ENCODE data around the gene TRIM65. TPM values are rescaled to one million over a fixed set of nuclear protein-coding genes. Genes with fewer than 3 reads are reported as not detected.
A peak's percentile ranks its signal among the peaks of the same experiment; 100 is the strongest.

TRIM65 gene
- total and polyA plus RNA-seq, 2 of the 13 experiments (the other 11 are each of a cell fraction or from before 2014, with no cell fraction given) = 10.3 to 22.4 TPM

DNA sequence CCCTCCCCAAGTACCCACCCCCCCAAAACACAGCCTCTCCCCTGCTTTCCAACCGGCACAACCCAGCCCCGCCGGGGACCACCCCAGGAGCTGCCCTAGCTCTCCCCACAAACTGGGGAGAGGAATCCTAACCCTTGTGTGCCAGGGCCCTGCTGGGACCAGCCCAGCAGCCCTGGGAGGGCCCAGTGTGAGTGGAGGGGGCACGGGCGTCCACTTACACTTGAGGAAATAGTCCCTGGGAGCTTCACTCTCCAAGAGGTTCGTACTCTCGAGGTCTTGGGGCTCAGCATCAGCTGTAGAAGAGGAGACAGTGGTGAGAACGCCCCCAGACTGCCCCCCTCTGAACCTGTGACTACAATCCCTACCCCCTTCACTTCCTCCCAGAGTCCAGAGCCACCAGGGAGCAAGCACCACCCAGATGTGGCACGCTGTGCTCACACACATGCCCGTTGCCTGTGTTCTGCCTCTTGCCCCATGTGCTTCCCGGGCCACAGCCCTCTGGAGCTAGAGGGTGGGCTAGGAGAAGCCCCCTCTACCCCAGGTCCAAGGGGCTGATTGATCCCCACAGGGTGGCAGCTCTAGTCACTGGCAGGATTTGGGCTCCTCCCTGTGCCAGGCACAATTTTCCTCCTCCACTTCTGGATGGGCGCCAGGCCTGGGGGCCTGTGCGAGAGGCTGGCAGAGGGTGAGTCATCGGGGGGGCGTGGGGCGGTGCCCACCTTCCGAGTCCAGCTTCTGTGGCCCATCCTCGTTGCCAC lies 21.4 kb downstream of the TRIM65 start:
- ATAC-seq (no peak), DNase-seq (ENCODE audit: low spot score) (no peak), FAIRE-seq (no peak)
- Histone ChIP-seq H3K36me3 (replicated peaks in 1 of 2; ENCODE audit: control insufficient read depth in 1 of 2, insufficient read depth in 2 of 2, low read length in 2 of 2) (peaks cover 3 to 18% of the 10 kb centered on the region in 2 experiments; a peak in 4 of 5 replicates), H3K9ac (ENCODE audit: insufficient read depth, low read depth, low read length) (peak overlapping the region; percentile 97), H3K4me1 (ENCODE audit: insufficient read depth, low read length) (peaks cover 68% of the 10 kb centered on the region), H3K27ac (ENCODE audit: extremely low read length, insufficient read depth, low read length) (peak overlapping the region; percentile 99), H3K4me3 (replicated peaks in 1 of 3; ENCODE audit: insufficient read depth in 1 of 3, low read depth in 2 of 3, low read length in 3 of 3) (peak overlapping the region in 1 of 3 experiments; percentile 84; a peak in 3 of 6 replicates), H3K79me2 (ENCODE audit: insufficient read depth, low read length) (peaks cover 24% of the 10 kb centered on the region), H3K27me3 (ENCODE audit: control insufficient read depth in 1 of 2, insufficient read depth in 2 of 2, low read length in 2 of 2) (no peaks in the 10 kb centered on the region), H3K4me2 (ENCODE audit: low read depth, low read length) (peak overlapping the region; percentile 98), H3K9me3 (ENCODE audit: low read length) (no peaks in the 10 kb centered on the region), H4K20me1 (ENCODE audit: insufficient read depth, low read length) (no peaks in the 10 kb centered on the region; the same call in 1 of the 2 replicates), H2AFZ (ENCODE audit: low read length) (no peak overlapping the region)
- WGBS (ENCODE audit: low lambda C conversion rate) = 88% methylated on average over 17 of the region's 18 CpGs
- no TSS peak for BruUV-seq (replicated peaks)
- CTCF ChIA-PET (ENCODE audit: low intra/inter-chr PET ratio, low total read pairs) = interaction anchor here (1.1 to 1.4 kb wide), 2 partner anchors 22 to 27 kb away, joined by 3 to 4 read pairs; partner anchors contain the start of gene TRIM65
- POLR2A ChIA-PET = interaction anchor here (0.6 to 13.8 kb wide), 28 partner anchors 8 to 687 kb away, joined by 3 to 454 read pairs (median 8); partner anchors contain the start of genes ACOX1, CDK3, FBF1 and GALK1
- in situ Hi-C loops (cut with HindIII; ENCODE audit: extremely low pct_ligation_motif_present, low pct_unique_long_range_greater_than_20kb) (no loop called here), intact Hi-C loops (cut with micrococcal nuclease; ENCODE audit: unreplicated experiment) (no loop called here)
- TF ChIP-seq RAD21 (CRISPR knock-in tag; IDR thresholded peaks at IDR 0.05) (no peak), BRD4 (CRISPR knock-in tag; IDR thresholded peaks at IDR 0.05) (no peak), ELK4 (CRISPR knock-in tag; IDR thresholded peaks at IDR 0.05; ENCODE audit: borderline replicate concordance) (no peak), BCL3 (CRISPR knock-in tag; IDR thresholded peaks at IDR 0.05) (no peak), ZNF317 (CRISPR knock-in tag; IDR thresholded peaks at IDR 0.05) (no peak)
- TF ChIP-seq, protein P1, sequence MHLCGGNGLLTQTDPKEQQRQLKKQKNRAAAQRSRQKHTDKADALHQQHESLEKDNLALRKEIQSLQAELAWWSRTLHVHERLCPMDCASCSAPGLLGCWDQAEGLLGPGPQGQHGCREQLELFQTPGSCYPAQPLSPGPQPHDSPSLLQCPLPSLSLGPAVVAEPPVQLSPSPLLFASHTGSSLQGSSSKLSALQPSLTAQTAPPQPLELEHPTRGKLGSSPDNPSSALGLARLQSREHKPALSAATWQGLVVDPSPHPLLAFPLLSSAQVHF (CRISPR knock-in tag; IDR thresholded peaks at IDR 0.05) = 0 out of 2 replicates have a peak, but pooled peaks have one; percentile 13
- TF ChIP-seq, protein P2, sequence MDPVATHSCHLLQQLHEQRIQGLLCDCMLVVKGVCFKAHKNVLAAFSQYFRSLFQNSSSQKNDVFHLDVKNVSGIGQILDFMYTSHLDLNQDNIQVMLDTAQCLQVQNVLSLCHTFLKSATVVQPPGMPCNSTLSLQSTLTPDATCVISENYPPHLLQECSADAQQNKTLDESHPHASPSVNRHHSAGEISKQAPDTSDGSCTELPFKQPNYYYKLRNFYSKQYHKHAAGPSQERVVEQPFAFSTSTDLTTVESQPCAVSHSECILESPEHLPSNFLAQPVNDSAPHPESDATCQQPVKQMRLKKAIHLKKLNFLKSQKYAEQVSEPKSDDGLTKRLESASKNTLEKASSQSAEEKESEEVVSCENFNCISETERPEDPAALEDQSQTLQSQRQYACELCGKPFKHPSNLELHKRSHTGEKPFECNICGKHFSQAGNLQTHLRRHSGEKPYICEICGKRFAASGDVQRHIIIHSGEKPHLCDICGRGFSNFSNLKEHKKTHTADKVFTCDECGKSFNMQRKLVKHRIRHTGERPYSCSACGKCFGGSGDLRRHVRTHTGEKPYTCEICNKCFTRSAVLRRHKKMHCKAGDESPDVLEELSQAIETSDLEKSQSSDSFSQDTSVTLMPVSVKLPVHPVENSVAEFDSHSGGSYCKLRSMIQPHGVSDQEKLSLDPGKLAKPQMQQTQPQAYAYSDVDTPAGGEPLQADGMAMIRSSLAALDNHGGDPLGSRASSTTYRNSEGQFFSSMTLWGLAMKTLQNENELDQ (CRISPR knock-in tag; IDR thresholded peaks at IDR 0.05; ENCODE audit: borderline replicate concordance) = no peak
- TF ChIP-seq, protein P3, sequence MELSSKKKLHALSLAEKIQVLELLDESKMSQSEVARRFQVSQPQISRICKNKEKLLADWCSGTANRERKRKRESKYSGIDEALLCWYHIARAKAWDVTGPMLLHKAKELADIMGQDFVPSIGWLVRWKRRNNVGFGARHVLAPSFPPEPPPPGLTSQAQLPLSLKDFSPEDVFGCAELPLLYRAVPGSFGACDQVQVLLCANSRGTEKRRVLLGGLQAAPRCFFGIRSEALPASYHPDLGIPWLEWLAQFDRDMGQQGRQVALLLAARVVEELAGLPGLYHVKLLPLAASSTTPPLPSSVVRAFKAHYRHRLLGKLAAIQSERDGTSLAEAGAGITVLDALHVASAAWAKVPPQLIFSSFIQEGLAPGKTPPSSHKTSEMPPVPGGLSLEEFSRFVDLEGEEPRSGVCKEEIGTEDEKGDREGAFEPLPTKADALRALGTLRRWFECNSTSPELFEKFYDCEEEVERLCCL (CRISPR knock-in tag; IDR thresholded peaks at IDR 0.05; ENCODE audit: borderline replicate concordance) = no peak
- TF ChIP-seq, protein P4, sequence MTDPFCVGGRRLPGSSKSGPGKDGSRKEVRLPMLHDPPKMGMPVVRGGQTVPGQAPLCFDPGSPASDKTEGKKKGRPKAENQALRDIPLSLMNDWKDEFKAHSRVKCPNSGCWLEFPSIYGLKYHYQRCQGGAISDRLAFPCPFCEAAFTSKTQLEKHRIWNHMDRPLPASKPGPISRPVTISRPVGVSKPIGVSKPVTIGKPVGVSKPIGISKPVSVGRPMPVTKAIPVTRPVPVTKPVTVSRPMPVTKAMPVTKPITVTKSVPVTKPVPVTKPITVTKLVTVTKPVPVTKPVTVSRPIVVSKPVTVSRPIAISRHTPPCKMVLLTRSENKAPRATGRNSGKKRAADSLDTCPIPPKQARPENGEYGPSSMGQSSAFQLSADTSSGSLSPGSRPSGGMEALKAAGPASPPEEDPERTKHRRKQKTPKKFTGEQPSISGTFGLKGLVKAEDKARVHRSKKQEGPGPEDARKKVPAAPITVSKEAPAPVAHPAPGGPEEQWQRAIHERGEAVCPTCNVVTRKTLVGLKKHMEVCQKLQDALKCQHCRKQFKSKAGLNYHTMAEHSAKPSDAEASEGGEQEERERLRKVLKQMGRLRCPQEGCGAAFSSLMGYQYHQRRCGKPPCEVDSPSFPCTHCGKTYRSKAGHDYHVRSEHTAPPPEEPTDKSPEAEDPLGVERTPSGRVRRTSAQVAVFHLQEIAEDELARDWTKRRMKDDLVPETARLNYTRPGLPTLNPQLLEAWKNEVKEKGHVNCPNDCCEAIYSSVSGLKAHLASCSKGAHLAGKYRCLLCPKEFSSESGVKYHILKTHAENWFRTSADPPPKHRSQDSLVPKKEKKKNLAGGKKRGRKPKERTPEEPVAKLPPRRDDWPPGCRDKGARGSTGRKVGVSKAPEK (CRISPR knock-in tag; IDR thresholded peaks at IDR 0.05; ENCODE audit: borderline replicate concordance) = 0 out of 2 replicates have a peak, but pooled peaks have one; percentile 38

Data from HepG2 (cell line).